Activated CD8-positive, alpha-beta memory T cell treated with anti-CD3 and anti-CD28 coated beads, Interleukin-2, amount 50 U/mL, for 24 hours (primary cell): ENCODE results near the gene MX2.
"Not testable (repeated sequence)": the region's sequence is repeated elsewhere in the genome, so short reads cannot be mapped to it uniquely, and the experiment has no call there.

Experiments
- DNase-seq: peaks from one replicate; pipeline ENCODE4 v3.0.0-alpha.2; 2020; ENCODE audit errors: extremely low read depth

MX2 gene

GRCh38 chr21:41387042-41387819, 25.4 kb downstream of the MX2 start:
- no peak for DNase-seq

DNA sequence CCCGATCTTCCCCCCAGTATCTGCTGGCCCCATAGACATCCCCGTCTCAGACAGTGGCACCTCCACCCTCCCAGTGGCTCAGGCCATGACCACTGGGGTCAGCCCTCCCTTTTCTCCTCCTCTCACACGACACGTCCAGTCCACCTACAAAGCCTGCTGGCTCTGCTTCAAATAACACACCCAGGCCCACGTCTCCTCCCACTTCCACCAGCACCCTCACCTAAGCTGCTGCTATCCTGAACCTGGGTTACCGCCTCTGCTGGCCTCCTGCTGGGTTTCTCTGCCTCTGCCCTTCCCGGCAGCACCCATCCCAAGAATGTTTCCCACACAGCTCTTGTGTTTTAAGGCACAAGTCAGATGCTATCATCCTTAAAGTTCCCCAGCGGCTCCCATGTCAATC, 26.0 kb downstream of the MX2 start:
- no peak for DNase-seq

DNA sequence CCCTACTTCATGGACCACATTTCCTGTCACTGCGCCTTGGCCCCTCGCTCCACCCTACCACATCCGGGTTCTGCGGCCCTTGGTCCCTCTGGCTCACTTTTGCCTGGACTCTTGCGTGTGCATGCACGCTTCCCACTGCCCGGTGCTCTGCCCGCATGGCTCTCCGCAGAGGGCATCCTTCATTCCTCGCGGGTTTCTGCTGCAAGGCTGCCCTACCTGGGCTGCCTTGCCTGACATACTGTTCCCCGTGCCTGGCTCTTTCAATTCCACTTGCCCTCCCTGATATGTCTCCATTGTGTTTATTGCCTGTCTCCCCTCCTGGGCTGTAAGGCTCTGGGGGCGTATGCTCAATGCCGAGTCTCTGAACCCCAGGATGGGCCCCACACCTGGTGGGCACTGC, 26.4 kb downstream of the MX2 start:
- DNase-seq, result no peak

DNA sequence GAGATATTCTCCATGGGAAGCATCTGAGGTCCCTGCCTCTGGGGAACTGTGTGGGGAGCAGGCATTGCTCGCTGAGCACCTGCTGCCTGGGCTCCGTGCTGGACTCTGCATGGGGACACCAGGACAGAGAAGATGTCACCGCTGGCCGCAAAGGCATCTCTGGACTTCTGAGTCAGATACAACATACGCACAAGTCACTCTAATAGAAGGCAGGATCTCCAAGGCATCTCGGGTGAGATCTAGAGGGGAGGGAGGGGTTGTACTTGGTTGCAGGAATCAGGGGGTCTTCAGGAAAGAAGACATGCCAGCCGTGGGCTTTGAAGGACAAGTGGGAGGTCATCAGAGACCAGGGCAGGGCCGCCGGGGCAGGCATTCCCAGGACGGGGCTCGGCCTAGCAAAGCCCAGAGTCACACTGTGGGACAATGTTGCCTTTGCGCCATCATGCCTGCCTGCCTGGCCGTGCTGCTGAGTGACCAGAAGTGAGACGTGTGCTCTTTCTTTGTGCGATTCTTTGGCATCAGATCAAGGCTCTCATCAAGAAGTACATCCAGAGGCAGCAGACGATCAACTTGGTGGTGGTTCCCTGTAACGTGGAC, 28.3 kb downstream of the MX2 start:
- DNase-seq, result no peak

- DNase-seq, result no peak
Measured at GRCh38 chr21:41393876-41394465, 32.1 kb downstream of the MX2 start.

- no peak for DNase-seq
Measured at GRCh38 chr21:41396558-41397075, 34.8 kb downstream of the MX2 start.

DNA sequence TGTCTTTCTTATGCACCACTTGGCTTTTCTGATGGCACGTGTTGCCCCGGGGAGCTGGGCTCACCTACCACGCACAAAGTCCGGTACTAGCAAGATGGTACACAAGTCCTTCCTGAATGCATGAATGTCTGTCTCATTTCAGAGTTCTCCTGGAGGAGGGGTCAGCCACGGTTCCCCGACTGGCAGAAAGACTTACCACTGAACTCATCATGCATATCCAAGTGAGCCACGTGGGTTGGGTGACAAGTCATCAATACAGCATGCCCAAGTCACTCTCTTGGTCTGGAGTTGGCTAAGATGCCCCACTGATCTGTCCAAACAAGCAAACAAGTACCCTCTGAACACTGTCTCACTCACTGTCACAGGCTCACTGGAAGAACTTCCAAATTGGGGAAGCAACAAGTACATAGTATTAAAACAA, 35.7 kb downstream of the MX2 start:
- no peak for DNase-seq

- no peak for DNase-seq
Measured at GRCh38 chr21:41398251-41398650, 36.4 kb downstream of the MX2 start.

GRCh38 chr21:41398831-41399230, 37.0 kb downstream of the MX2 start:
- no peak for DNase-seq

GRCh38 chr21:41399246-41399800, 37.5 kb downstream of the MX2 start:
- DNase-seq, result no peak

- no peak for DNase-seq
Measured at GRCh38 chr21:41402231-41402630, 40.4 kb downstream of the MX2 start.

- DNase-seq, result no peak
Measured at GRCh38 chr21:41402796-41403195, 41.0 kb downstream of the MX2 start.

DNA sequence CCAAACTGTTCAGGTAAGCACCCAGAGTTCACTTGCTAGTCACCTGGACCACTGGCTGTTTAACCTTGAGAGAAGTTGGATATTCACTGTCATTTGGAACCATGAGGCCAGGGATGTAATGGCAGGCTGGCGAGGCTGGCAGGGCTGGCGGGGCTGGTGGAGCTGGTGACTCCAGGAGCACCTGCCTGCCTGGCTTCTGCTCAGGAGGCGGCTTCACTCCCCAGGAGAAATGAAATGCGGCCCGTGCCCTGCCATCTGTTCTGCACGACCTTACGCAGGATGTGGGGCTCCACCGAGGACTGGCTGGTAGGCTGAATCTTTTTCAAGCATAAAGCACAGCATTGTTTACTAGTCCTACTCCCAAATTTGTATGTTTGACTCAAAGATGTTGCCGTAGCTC, 41.5 kb downstream of the MX2 start:
- DNase-seq, result no peak

DNA sequence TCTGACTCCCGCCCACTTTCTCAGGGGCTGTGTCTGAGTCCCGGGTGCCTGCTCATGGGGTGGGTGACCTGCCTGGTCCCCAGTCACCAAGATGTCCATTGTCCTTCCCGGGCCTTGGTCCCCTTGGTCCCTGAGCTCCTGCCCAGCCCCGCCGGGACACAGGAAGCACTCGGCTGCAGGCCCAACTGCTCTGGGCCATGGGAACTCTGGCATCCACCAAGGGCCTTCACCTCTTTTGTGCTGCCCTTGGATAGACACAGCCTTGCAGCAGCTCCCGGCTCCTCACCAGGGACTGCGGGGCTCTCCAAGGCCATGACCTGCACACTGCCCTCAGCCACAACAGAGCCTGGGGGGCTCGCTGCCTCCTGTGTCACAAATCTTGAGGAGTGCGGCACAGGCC, 42.1 kb downstream of the MX2 start:
- no peak for DNase-seq

- no peak for DNase-seq
Measured at GRCh38 chr21:41405321-41405720, 43.5 kb downstream of the MX2 start.

DNA sequence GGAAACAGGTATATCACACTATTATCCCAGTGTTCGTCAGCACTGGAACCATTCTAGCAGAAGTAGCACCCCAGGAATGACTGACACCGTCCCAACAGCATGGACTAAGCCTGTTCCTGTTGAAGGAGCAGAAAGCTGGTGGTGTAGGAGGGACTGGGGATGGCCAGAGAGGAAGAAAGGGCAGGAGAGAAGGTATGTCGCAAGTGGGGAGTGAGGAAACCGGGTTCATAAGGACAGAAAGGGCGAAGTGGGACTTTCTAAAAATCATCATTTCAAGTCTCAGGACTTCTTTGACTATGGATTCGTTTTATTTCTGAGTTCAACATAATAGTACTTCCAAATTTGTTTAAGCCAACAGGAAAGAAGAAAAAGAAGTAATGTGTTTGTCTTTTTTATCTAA, 44.5 kb downstream of the MX2 start:
- no peak for DNase-seq

GRCh38 chr21:41407541-41408460, 46.0 kb downstream of the MX2 start:
- DNase-seq, result no peak

DNA sequence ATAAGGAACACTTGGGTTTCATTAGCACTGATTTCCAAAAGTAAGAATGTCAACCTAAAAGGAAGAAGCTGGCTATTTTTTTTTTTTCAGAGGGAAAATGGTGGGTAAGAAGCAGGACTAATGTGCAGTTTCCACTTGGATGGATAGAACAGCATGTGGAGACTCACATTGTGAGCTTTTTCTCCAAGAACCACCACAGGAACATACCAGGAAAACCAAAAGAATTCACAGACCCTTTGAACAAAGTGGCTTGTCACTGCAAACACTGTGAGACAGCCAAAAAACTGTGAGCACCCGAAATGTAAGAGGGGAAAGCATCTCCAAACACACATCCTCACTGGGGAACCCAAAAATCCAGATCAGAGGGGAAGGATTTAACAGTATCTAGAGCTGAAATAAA, 48.5 kb downstream of the MX2 start:
- DNase-seq, result no peak

GRCh38 chr21:41410767-41411448, 49.1 kb downstream of the MX2 start:
- DNase-seq, result no peak

- DNase-seq, result no peak
Measured at GRCh38 chr21:41411449-41412089, 49.7 kb downstream of the MX2 start.

- DNase-seq, result not testable (repeated sequence)
Measured at GRCh38 chr21:41417505-41417904, 55.7 kb downstream of the MX2 start.
